Activated CD8-positive, alpha-beta memory T cell treated with anti-CD3 and anti-CD28 coated beads for 24 hours (primary cell): ENCODE results near the gene GALNT13.

ENCODE experiments used
- DNase-seq: peaks from one replicate; pipeline ENCODE4 v3.0.0-alpha.2; 2020

GALNT13 gene

DNA sequence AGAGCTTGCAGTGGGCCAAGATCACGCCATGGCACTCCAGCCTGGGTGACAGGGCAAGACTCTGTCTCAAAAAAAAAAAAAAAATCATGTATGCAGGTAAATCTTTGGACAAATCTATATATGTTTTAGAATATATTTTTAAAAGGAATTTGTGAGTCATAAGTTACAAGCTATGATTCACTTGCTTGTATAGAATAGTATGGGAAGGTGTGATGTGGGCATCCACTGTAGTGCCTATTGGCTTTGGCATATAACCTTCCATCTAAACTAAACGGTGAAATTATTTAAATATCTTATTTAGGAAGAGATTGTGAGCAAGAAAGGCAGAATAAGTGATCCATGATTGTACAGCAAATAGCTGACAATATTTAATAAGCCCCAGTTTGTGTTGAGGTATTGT is 261.1 kb downstream of the GALNT13 start:
- DNase-seq: no peak

DNA sequence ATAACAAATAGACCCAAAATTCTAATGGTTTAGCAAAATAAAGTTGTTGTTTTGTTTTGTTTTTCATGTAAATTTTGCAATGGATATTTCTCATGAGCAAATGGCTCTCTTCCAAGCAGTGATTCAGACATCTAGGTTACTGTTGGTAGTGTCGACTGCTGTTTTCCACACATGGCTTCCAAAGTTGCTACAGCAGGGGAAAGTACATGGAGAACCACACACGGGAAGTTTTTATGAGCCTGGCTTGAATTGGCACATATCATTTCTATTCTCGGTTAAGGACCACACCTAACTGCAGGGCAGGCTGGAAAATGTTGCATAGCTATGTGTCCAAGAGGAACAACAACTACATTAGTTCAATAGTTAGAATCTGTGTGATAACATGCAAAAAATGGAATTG is 262.1 kb downstream of the GALNT13 start:
- no peak for DNase-seq

DNA sequence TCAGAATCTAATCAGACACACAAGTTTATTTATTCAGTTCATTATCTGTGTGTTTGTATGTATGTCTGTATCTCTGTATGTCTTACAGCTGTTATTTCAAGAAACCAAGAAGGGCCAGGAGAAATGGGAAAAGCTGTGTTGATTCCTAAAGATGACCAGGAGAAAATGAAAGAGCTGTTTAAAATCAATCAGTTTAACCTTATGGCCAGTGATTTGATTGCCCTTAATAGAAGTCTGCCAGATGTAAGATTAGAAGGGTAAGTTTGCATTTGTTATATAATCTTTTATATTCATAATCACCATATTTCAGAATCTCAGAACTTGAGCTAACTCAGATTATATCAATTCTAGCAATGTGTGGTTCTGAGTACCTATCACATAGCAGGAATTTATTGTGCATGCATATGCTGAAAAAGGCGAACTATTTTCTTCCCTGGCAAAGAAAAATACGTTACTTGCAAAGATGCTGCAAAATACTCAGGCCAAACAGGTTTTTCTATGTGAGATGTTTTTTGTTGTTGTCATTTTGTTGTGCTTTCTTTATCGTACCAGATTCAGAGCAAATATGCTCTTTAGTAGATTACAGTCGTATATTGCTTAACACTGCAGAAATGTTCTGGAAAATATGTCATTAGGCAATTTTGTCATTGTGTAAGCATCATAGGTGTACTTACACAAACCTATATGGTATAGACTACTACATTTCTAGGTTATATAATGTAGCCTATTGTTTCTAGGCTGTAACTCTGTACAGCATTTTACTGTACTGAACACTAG is 268.7 kb downstream of the GALNT13 start:
- no peak for DNase-seq

DNA sequence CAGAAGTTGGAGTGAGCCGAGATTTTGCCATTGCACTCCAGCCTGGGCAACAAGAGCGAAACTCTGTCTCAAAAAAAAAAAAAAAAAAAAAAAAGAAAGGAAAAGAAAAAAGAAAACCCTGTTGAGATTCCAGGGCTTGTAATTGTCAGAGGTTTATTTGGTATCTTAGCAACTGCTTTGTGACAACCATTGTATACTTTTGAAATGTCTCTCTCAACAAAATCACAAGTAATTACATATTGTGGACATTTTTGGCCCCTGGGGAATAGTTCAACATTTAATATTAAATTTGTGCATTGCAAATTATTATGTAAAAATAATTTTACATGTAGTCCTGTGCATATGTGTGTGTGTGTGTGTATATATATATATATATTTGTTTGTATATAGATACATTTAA is 270.8 kb downstream of the GALNT13 start:
- no peak for DNase-seq

DNA sequence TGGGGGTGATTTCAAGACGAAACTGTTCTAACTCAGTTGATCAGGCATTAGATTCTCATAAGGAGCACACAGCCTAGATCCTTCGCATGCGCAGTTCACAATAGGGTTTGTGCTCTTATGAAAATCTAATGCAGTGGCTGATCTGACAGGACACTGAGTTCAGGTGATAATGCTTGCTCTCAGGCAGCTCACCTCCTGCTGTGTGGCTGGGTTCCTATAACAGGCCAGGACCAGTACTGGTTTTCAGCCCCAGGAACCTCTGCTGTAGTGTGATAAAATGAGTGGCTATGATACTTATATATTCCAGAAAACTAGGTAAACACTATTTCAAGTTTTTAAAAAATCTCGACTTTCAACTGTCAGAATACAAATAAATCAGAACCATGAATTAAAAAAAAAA is 271.4 kb downstream of the GALNT13 start:
- no peak for DNase-seq

DNA sequence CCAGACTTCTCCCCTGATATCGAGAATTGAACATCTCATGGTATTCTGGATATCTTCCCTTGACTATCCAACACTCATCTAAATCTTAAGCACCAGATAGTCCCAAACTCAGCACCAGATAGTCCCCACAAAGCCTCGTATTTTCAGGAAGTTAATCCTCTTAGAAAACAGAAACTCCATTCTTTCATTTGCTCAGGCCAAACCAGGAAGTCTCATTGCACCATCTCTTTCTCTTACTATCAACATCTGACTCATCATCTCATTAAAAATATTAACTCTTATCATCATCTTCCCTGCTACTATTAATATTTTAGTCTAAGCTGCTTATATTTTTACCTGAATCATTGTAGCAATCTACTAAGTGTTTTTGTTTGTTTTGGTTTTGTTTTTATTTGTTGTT is 286.4 kb downstream of the GALNT13 start:
- DNase-seq: no peak

DNA sequence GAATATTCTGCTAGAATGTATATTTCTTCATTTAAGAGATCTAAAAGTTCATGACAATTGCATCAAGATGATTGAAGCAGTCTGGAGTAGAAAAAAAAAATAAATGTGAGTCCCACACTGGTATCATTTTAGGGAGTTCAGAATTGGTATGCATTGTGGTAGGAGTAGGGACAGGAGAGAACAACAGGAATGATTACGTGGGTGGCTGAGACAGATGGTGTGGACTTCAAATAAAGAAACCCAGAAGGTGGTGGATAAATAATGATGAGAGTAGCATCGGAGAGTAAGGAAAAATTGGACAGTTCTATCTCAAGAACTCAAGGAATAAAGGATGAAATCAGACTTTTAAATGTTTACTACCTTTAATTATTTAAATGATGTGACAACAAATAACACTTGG is 289.6 kb downstream of the GALNT13 start:
- no peak for DNase-seq

DNA sequence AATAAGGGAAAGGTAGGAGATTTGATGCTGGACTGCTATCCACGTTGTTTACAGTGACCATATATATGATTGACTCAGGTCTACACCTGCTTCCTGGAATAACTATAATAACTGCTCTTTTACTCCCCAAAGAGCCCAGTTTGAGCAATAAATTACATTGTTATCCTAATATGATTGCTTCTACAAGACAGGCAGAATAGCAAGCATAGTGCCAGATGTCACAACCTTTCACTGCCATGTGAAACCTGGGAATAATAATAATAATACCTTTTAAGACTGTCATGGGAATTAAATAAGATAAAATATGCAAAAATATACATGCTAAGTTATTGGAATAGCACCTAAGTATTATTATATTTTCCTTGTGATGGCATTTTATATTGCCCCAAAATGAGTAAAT is 298.7 kb downstream of the GALNT13 start:
- no peak for DNase-seq

DNA sequence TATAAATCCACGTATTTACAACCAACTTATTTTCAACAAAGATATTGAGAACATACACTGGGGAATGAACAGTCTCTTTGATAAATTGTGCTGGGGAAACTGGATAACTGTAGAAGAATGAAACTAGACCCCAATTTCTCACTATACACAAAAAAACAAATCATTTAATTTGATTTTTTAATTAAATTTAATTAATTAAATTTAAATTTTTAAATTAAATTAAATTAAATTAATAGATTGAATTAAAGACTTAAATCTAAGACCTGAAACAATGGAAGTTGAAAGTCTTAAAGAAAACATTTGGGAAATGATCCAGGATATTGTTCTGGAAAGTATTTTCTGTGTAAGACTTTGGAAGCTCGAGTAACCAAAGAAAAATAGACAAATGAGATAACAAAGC is 301.4 kb downstream of the GALNT13 start:
- no peak for DNase-seq

DNA sequence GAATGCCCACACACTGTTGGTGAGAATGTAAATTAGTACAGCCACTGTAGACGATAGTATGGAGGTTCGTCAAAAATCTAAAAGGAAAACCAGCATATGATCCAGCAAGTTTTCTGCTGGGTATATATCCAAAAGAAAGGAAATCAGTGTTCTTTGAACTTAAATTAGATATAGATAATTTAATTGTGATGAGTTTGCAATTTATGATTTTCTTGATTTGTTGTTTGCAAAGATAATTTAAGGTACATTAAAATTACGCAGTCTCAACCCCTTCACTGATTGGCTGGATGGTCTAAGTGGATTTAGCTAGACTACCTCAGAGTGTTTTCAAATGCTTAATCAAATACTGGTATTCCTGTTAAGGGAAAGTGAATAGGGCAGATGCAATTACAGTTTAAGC is 302.2 kb downstream of the GALNT13 start:
- DNase-seq: no peak

DNA sequence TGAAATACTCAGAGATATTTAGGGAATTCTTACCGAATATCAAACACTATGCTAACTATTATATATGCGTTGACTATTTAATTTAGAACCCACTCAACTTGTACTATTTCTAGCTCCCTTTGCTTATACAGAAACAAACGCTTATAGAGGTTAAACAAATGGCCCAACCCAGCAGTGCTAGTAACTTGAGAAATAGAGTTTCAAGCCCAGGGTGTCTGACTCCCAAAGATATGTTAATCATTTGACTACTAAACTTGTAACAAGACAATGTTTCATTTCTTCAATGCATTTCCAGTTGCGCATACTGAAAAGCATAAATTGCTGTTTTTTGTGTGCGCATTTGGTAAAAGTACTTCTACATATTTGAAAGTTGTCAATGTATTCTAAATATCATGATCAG is 310.3 kb downstream of the GALNT13 start:
- no peak for DNase-seq

DNA sequence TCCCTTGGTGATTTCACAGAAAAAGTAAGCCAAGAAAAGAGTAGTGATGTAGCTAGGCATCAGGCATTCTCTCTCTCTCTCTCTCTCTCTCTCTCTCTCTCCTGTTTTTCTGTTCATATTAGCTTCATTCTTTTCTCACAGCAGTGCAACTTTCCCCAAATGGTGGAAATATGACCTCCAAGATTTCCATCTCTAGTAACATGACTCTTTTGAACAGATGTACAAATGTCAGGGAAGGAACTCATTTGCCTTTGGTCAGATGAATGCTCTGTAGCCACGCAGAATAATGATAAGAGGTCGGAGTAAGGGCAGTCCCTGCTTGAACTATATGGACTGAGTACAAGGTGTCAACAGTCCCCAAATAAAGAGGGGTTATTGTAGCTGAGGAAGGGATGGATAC is 316.2 kb downstream of the GALNT13 start:
- no peak for DNase-seq

DNA sequence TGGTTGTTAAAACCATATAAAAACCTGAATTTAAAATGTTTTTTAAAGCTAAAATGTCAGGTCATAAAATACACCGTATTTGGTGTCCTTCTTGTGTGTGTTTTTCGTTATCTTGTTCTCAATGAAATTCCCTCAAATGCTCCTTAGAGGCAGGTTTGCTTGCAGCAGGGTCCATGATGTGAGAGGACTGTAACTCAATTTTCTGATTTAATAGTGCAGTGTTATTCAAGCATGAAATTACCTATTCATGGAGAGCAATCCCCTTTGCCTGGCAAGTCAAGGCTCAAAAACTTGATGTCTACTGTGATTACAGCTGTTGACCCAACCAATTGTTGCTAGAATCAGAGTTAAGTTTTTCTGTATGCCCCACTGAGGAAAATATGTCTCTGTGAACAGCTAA is 318.2 kb downstream of the GALNT13 start:
- DNase-seq: no peak

DNA sequence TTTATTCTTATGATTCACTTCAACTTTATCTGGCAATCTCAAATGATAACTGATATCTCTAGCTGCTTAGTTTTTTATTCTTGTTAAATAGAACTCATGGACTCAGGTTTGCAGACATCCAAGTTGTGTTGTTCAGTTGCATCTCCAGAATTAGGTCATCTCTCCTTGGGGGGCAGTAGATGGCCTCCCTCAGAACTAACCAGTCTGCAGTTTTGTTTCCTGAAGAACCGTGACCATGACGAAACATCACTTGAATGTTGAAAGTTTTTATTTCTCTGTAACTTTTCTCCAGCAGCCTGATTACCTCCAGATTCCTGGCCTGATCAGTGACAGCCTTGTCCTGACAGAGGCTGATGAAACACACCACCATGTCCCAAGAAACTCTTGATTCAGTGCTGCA is 321.5 kb downstream of the GALNT13 start:
- no peak for DNase-seq

DNA sequence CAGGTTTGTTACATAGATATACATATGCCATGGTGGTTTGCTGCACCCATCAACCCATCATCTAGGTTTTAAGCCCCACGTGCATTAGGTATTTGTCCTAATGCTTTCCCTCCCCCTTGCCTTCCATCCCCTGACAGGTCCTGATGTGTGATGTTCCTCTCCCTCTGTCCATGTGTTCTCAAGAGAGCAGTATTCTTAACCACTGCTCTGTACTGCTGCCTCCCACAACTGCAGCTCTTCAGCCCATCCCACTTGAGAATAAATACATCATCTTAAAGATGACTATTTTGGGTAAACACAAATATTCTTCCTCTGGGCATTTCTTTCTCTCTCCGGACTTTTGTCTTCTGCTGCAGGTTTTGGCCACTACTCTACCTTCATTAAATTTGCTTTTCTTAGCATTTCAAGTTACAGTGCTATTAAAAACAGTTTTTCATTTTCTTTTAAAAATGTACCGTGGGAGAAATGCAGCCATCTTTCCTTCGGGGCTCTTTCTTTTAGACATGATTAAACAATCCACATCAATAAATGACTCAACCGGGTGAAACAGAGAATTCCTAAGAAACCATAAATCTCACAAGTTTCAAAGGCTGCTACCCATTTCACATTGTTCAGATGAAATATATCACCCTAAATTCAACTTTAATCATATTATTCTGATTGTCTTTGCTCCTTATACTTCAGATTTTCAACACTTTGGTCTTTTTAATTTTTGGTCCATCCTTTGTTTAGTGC is 323.4 kb downstream of the GALNT13 start:
- DNase-seq: no peak

DNA sequence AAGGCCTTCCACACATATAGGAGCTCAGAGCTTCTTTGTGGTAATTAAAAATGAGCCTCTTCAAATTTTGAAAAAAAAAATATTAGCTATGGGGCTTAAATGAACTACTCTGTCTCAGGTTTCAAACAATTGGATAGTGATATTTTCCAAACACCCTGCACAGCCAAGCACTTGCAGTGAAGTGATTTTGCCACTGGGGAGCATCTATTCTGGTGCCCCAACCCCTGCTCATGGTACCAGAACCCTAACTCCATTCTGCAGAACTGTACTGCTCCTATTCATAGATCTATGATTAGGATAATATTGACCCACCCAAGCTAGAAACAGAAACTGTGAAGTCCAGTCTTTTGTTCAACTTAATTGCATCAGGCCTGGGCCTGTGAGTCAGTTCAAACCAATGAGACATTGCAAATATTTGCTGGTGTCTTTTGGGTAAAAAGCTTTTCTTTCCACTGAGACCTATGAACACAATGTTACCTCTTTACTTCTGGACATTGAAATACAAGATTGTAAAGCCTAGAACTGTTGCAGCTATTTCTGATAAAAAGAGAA is 324.0 kb downstream of the GALNT13 start:
- DNase-seq: no peak

DNA sequence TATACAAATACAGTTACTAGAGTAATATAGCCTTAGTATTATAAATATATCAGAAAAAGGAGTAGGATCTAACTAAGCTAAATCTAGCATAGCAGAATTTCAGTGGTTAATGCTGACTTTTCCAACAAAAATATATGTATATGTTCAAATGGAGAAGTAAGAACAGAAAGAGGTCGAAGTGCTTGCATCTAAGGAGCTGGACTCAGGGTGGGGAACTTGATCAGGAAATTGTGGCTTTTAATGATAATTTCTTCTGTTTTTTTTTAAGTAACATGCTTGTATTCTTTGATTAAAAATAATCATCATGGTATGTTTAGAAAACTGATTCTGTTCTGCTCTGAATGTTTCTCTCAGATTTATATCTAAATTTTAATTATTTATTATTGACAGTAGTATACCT is 327.1 kb downstream of the GALNT13 start:
- DNase-seq: no peak

DNA sequence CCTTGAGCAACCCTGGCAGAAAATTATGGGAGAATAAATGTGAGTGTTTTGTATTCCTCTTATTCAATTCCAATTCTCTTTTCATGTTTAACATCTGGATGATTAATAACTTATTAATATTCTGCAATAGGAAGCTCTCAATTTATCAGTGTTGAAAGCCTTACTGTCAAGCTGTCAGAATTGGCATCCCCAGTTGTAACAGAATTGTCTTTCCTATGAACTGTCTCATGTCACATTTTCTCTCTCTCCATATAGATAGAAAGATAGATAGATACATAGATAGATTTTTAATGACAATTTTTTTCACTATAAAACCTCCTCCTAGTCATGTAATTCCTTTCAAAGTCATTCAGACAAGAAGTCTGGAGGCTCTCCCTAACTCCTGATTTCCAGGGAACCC is 331.5 kb downstream of the GALNT13 start:
- DNase-seq: no peak

DNA sequence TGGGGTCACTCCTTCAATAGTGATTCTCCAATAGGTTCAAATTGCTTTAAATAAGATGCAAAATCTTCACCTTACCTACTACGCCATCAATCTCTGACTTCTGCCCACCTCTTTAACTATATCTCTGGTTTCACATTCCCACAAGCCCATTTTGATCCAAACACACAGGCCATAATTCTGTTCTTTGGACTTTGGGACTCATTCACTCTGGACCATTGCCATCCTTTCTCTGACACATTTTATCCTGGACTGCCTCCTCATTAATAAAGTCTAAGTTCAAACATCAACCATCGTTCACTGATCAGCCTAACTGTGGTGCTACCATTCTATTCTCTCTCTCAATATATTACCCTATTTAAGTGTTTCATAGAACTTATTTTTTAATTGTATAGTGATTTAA is 332.2 kb downstream of the GALNT13 start:
- DNase-seq: no peak

DNA sequence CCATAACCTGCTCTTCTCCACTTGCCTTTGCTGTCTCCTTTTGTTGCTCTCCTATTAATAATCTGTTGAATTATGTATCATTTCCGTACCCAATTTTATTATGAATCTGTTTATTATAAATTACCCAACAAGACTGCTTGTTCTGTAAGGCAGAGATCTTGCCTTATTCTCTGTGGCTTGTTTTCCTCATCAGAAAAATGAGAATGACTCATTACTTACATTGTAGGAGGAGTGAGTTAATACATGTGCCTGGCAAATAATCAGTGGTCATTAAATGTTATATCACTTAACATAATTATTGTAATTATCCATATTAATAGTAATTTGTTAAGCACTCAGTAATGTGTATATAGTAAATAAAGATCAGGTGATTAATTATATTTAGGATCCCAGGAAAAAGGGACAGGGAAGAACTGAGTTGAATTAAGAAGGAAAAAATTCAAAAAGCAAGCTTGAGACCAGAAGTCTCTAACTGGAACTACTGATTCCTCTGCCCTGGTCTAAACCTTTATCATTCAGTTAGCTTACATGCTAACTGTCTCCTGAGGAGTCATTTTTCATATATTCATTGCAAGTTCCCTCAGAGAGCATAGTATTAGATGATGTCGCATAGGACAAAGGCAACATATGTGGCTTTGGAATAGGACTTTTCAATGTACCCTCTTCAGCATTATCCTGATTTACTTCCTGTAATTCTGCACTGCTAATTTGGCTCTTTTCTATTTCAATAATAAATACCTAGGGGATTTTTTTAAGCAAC is 335.7 kb downstream of the GALNT13 start:
- DNase-seq: no peak

DNA sequence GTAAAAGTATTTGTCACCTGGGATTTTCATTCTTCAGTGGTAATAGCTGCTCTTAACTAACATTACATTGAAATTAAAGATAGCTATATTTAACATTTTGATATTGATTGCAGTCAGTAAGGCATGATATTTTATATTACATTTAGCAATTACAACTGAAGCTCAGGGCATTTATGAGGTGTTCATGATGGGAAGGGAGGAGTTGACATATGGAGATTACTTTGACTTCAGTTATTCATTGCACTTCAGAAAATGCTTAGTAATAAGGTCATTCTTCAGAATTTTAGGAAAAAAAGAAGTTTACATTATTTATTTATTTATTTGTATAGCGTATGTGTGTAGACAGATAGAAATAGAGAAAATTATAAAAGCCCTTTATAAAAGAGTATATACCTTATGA is 352.0 kb downstream of the GALNT13 start:
- DNase-seq: no peak

DNA sequence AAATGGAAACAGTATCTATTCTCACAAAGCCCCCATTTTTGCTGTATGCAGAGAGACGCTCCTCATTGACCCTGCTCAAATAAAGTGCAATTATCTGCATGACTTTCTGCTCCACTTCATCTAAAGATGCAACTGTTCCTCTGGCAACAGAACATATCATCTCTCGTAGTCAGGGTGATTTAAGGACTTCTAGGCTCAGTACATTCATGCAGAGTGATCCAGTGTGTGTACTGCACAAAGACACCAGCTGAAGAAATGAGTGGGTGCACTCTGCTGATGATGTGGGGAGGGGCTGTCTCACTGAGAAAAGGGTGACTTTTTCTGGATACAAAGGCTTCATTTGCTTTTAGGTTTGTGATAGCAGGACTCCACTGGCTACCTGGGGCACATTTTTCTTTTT is 355.2 kb downstream of the GALNT13 start:
- DNase-seq: no peak

DNA sequence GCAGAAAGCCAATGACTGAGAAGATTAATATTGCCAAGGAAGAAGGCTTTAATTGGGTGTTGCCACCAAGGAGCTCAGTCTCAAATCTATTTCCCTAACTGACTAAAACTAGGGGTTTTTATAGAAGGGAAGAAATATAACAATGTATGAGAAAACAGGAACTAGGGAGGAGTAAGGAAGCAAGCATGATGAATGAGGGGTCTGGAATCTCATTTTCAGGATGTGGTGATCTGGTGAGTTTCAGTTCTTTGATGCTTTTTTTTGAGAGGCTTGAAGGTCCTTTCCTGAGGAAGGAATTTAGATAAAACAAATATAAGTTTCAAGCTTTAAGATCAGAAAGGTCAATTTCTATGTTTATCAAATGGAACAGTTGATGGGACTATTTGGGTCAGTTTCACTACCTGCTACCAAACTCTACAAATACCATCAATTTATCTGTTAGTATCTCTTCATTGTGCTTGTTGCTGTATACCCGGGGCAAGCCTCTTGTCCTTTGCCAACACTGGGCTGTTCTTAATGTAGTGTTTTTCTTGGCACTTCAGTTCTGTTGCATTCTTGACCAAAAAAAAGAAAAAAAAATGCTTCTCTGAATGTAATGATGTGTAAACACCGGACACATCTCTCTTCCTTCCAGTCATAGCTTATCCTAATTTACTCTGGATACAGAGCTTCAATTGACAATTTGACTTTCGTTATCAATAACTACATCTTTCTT is 357.0 kb downstream of the GALNT13 start:
- no peak for DNase-seq
